HEK293 (cell line): ENCODE results near the gene PLCB1.

Experiments
- CTCF ChIA-PET: fragments of 350-600 bp; formaldehyde crosslinking; extraction: SDS; loops from one replicate; lab custom pipeline; 2021; ENCODE audit warnings: antibody characterized with exemption; lab: Yijun Ruan, JAX
- POLR2A ChIA-PET: fragments of 300-600 bp; formaldehyde crosslinking; extraction: SDS; loops from one replicate; lab custom pipeline; 2020; ENCODE audit warnings: antibody characterized with exemption, inconsistent platforms; lab: Yijun Ruan, JAX
- H3K27ac ChIP-seq: fragments of 200-500 bp; sonication (Bioruptor generic); 2 replicates; pipeline ENCODE4 v1.5.1; 2014; ENCODE audit warnings: low read depth, low read length, control low read depth, inconsistent platforms; ENCODE audit errors: extremely low read depth
- H3K36me3 ChIP-seq, 2 experiments: fragments of 200-500 bp in 1 of 2; sonication (Bioruptor generic) in 1 of 2; 1 replicate in 1 of 2; 2 replicates in 1 of 2; pipeline ENCODE4 v1.5.1; 2014 to 2017; ENCODE audit warnings: inconsistent platforms in 2 of 2, low read length in 2 of 2; ENCODE audit not compliant: control insufficient read depth in 2 of 2, insufficient read depth in 1 of 2
- H3K4me1 ChIP-seq: fragments of 200-500 bp; sonication (Bioruptor generic); 2 replicates; pipeline ENCODE4 v1.5.1; 2014; ENCODE audit warnings: mild to moderate bottlenecking, low read length, inconsistent platforms; ENCODE audit not compliant: control insufficient read depth, insufficient read depth
- H3K4me3 ChIP-seq: 2 replicates; pipeline ENCODE4 v1.5.1; 2011; ENCODE audit warnings: low read depth, mild to moderate bottlenecking, control low read depth, low read length, moderate library complexity
- H3K9me3 ChIP-seq: fragments of 200-500 bp; sonication (Bioruptor generic); 2 replicates; pipeline ENCODE4 v1.5.1; 2014; ENCODE audit warnings: low read depth, low read length, inconsistent platforms; ENCODE audit not compliant: control insufficient read depth, insufficient read depth
- EGR2 ChIP-seq: fragments of 450-650 bp; formaldehyde crosslinking; IDR thresholded peaks from 2 replicates; pipeline ENCODE4 v1.5.1; 2016; ENCODE audit warnings: low read depth, missing biosample characterization, missing genetic modification characterization
- OSR2 ChIP-seq: fragments of 450-650 bp; formaldehyde crosslinking; IDR thresholded peaks from 2 replicates; pipeline ENCODE4 v1.5.1; 2016; ENCODE audit warnings: missing biosample characterization, missing genetic modification characterization
- REPIN1 ChIP-seq: fragments of 450-650 bp; formaldehyde crosslinking; IDR thresholded peaks from 2 replicates; pipeline ENCODE4 v1.5.1; 2017; ENCODE audit warnings: missing biosample characterization, missing genetic modification characterization, low read depth
- TCF7L2 ChIP-seq: IDR thresholded peaks from 2 replicates; pipeline ENCODE4 v1.6.1; 2011; ENCODE audit warnings: low read depth, mild to moderate bottlenecking, inconsistent platforms, low read length, moderate library complexity, borderline replicate concordance
- ZBTB7A ChIP-seq: fragments of 450-650 bp; formaldehyde crosslinking; IDR thresholded peaks from 2 replicates; pipeline ENCODE4 v1.5.1; 2016; ENCODE audit warnings: low read depth, missing biosample characterization, missing genetic modification characterization
- ZNF132 ChIP-seq: fragments of 450-650 bp; formaldehyde crosslinking; IDR thresholded peaks from 2 replicates; pipeline ENCODE4 v1.5.1; 2017; ENCODE audit warnings: missing biosample characterization, missing genetic modification characterization, borderline replicate concordance
- ZNF2 ChIP-seq: fragments of 450-650 bp; formaldehyde crosslinking; IDR thresholded peaks from 2 replicates; pipeline ENCODE4 v1.5.1; 2016; ENCODE audit warnings: missing biosample characterization, missing genetic modification characterization
- ZNF214 ChIP-seq: fragments of 450-650 bp; formaldehyde crosslinking; IDR thresholded peaks from 2 replicates; pipeline ENCODE4 v1.5.1; 2017; ENCODE audit warnings: missing biosample characterization, mild to moderate bottlenecking, missing genetic modification characterization, borderline replicate concordance
- ZNF221 ChIP-seq: fragments of 450-650 bp; formaldehyde crosslinking; IDR thresholded peaks from 2 replicates; pipeline ENCODE4 v1.5.1; 2017; ENCODE audit warnings: missing biosample characterization, missing genetic modification characterization, borderline replicate concordance
- ZNF335 ChIP-seq: fragments of 450-650 bp; formaldehyde crosslinking; conservative IDR thresholded peaks from 2 replicates; pipeline ENCODE4 v1.5.1; 2016; ENCODE audit warnings: missing biosample characterization, missing genetic modification characterization
- ZNF354C ChIP-seq: fragments of 450-650 bp; formaldehyde crosslinking; IDR thresholded peaks from 2 replicates; pipeline ENCODE4 v1.5.1; 2016; ENCODE audit warnings: missing biosample characterization, missing genetic modification characterization, low read depth, borderline replicate concordance
- ZNF391 ChIP-seq: fragments of 450-650 bp; formaldehyde crosslinking; IDR thresholded peaks from 2 replicates; pipeline ENCODE4 v1.5.1; 2016; ENCODE audit warnings: low read depth, missing biosample characterization, missing genetic modification characterization, borderline replicate concordance
- ZNF404 ChIP-seq: fragments of 450-650 bp; formaldehyde crosslinking; IDR thresholded peaks from 2 replicates; pipeline ENCODE4 v1.5.1; 2017; ENCODE audit warnings: missing biosample characterization, missing genetic modification characterization
- ZNF423 ChIP-seq: fragments of 450-650 bp; formaldehyde crosslinking; IDR thresholded peaks from 2 replicates; pipeline ENCODE4 v1.5.1; 2016; ENCODE audit warnings: missing biosample characterization, missing genetic modification characterization
- ZNF558 ChIP-seq: fragments of 450-650 bp; formaldehyde crosslinking; IDR thresholded peaks from 2 replicates; pipeline ENCODE4 v1.5.1; 2016; ENCODE audit warnings: missing biosample characterization, missing genetic modification characterization
- ZNF585B ChIP-seq: fragments of 450-650 bp; formaldehyde crosslinking; IDR thresholded peaks from 2 replicates; pipeline ENCODE4 v1.5.1; 2016; ENCODE audit warnings: missing biosample characterization, missing genetic modification characterization
- ZNF660 ChIP-seq: fragments of 450-650 bp; IDR thresholded peaks from 2 replicates; pipeline ENCODE4 v1.5.1; 2018; ENCODE audit warnings: missing biosample characterization, mild to moderate bottlenecking, missing genetic modification characterization
- TF ChIP-seq, protein P1 (sequence below): fragments of 450-650 bp; formaldehyde crosslinking; IDR thresholded peaks from 2 replicates; pipeline ENCODE4 v1.5.1; 2016; ENCODE audit warnings: missing biosample characterization, missing genetic modification characterization
- TF ChIP-seq, protein P2 (sequence below): fragments of 450-650 bp; formaldehyde crosslinking; IDR thresholded peaks from 2 replicates; pipeline ENCODE4 v1.5.1; 2016; ENCODE audit warnings: missing biosample characterization, missing genetic modification characterization
- TF ChIP-seq, protein P3 (sequence below): fragments of 450-650 bp; formaldehyde crosslinking; IDR thresholded peaks from 2 replicates; pipeline ENCODE4 v1.5.1; 2016; ENCODE audit warnings: missing biosample characterization, missing genetic modification characterization
- TF ChIP-seq, protein P4 (sequence below): sonication (generic); formaldehyde crosslinking; IDR thresholded peaks from 2 replicates; pipeline ENCODE4 v1.8.1; 2022; ENCODE audit warnings: mild to moderate bottlenecking, moderate library complexity, missing genetic modification reagents
- TF ChIP-seq, protein P5 (sequence below): fragments of 450-650 bp; formaldehyde crosslinking; IDR thresholded peaks from 2 replicates; pipeline ENCODE4 v1.5.1; 2017; ENCODE audit warnings: missing biosample characterization, missing genetic modification characterization

The PLCB1 gene

DNA sequence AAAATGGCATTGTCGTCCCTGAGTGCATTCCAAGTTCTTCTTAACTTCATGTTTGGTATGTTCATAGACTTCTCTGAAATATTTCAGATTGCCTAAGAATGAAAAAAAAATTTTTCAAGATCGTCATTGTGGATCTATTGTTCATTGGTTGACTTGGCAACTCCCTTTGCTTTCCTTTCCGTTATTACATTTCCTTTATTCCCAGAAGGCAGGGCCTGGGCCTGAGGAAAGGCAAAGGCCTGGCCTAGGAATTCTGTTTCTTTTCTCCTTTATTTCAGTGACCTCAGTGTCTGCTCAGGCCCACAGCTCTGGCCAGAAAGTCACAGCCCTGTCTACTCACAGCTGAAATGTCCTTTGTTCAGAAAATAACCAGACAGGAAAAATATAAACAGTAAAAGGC is 535.2 kb downstream of the PLCB1 start:
- Histone ChIP-seq H3K27ac (no peak overlapping the region), H3K9me3 (no peaks in the 10 kb centered on the region), H3K4me3 (no peak overlapping the region), H3K4me1 (no peaks in the 10 kb centered on the region)
- CTCF ChIA-PET, result interaction anchor here (0.6 kb wide), 1 partner anchor 699 kb away, joined by 4 read pairs; no protein-coding TSS in a partner anchor
- POLR2A ChIA-PET, result interaction anchor here (0.6 kb wide), 1 partner anchor 1635 kb away, joined by 3 read pairs; no protein-coding TSS in a partner anchor
- TF ChIP-seq ZNF335 (tag by site-specific recombination) (no peak), ZNF585B (tag by site-specific recombination) (no peak), ZNF214 (tag by site-specific recombination) (no peak), ZNF660 (tag by site-specific recombination) (no peak), EGR2 (tag by site-specific recombination) (no peak), ZNF2 (tag by site-specific recombination) (no peak), ZNF354C (tag by site-specific recombination) (no peak), ZBTB7A (no peak), REPIN1 (tag by site-specific recombination) (no peak), ZNF132 (no peak), ZNF423 (tag by site-specific recombination) (no peak), ZNF391 (tag by site-specific recombination) (no peak), ZNF404 (no peak), TCF7L2 (no peak), OSR2 (tag by site-specific recombination) (no peak)
- TF ChIP-seq, protein P1, sequence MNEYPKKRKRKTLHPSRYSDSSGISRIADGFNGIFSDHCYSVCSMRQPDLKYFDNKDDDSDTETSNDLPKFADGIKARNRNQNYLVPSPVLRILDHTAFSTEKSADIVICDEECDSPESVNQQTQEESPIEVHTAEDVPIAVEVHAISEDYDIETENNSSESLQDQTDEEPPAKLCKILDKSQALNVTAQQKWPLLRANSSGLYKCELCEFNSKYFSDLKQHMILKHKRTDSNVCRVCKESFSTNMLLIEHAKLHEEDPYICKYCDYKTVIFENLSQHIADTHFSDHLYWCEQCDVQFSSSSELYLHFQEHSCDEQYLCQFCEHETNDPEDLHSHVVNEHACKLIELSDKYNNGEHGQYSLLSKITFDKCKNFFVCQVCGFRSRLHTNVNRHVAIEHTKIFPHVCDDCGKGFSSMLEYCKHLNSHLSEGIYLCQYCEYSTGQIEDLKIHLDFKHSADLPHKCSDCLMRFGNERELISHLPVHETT, result no peak
- TF ChIP-seq, protein P2, sequence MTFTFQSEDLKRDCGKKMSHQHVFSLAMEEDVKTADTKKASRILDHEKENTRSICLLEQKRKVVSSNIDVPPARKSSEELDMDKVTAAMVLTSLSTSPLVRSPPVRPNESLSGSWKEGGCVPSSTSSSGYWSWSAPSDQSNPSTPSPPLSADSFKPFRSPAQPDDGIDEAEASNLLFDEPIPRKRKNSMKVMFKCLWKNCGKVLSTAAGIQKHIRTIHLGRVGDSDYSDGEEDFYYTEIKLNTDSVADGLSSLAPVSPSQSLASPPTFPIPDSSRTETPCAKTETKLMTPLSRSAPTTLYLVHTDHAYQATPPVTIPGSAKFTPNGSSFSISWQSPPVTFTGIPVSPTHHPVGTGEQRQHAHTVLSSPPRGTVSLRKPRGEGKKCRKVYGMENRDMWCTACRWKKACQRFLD, result no peak
- TF ChIP-seq, protein P3, sequence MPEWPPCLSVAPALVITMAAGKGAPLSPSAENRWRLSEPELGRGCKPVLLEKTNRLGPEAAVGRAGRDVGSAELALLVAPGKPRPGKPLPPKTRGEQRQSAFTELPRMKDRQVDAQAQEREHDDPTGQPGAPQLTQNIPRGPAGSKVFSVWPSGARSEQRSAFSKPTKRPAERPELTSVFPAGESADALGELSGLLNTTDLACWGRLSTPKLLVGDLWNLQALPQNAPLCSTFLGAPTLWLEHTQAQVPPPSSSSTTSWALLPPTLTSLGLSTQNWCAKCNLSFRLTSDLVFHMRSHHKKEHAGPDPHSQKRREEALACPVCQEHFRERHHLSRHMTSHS (tag by site-specific recombination), result no peak
- TF ChIP-seq, protein P4, sequence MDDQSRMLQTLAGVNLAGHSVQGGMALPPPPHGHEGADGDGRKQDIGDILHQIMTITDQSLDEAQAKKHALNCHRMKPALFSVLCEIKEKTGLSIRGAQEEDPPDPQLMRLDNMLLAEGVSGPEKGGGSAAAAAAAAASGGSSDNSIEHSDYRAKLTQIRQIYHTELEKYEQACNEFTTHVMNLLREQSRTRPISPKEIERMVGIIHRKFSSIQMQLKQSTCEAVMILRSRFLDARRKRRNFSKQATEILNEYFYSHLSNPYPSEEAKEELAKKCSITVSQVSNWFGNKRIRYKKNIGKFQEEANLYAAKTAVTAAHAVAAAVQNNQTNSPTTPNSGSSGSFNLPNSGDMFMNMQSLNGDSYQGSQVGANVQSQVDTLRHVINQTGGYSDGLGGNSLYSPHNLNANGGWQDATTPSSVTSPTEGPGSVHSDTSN (CRISPR knock-in tag), result no peak
- TF ChIP-seq, all 188 proteins: peak for 0
- H3K36me3 ChIP-seq, result peaks cover 0 to 8% of the 10 kb centered on the region in 2 experiments; a peak in 1 of 3 replicates

DNA sequence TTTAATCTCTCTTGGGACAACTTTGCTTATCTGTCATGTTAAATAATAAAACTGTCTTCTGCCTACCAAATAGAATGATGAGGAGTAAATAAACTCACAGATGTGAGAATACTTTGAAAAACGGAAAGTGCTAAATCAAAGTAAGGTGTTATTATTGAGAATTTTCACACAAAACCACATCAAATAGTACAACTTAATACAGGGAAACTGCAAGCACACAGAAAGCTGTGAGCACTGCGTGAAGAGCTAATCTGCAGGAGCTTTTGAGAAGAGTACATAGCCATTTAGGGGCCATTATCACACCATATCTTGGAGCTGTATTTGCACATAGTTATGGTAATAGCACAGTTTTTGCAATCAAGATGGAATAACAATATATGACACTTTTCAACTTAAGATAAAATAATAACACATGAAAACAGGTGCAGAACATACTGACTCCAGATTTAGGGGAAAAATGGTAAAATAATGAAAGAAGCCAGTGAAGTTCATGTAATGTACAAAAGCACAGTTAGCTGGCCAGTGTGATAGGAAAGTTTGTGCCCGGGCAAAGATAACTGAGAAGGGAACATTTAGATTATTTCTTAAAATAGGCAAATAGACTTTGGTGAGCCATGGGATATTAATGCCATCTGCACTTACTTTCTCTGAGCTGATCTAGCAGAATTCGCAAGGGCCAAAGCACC is 538.3 kb downstream of the PLCB1 start:
- peaks cover 0 to 8% of the 10 kb centered on the region in 2 experiments; a peak in 1 of 3 replicates for H3K36me3 ChIP-seq
- H3K9me3 ChIP-seq, result no peaks in the 10 kb centered on the region
- no peak overlapping the region for H3K27ac ChIP-seq
- ChIA-PET CTCF (no interaction called here), POLR2A (no interaction called here)
- H3K4me3 ChIP-seq, result no peak overlapping the region
- TF ChIP-seq TCF7L2 (0 out of 2 replicates have a peak, but pooled peaks have one; percentile 50), ZNF558 (no peak), ZNF221 (tag by site-specific recombination) (no peak)
- TF ChIP-seq, protein P5, sequence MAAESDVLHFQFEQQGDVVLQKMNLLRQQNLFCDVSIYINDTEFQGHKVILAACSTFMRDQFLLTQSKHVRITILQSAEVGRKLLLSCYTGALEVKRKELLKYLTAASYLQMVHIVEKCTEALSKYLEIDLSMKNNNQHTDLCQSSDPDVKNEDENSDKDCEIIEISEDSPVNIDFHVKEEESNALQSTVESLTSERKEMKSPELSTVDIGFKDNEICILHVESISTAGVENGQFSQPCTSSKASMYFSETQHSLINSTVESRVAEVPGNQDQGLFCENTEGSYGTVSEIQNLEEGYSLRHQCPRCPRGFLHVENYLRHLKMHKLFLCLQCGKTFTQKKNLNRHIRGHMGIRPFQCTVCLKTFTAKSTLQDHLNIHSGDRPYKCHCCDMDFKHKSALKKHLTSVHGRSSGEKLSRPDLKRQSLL (tag by site-specific recombination), result no peak
- TF ChIP-seq, all 188 proteins: peak for 1
- H3K4me1 ChIP-seq, result no peaks in the 10 kb centered on the region
